Large intestine (tissue), 3 donors: ENCODE results near the gene STX16. TPM values are rescaled to one million over a fixed set of nuclear protein-coding genes. Genes with fewer than 3 reads are reported as not detected.

ENCODE experiments used
- DNase-seq, 2 donors: peaks; one replicate each; pipeline versions ENCODE4 v3.0.0 to v3.0.0-alpha.2; 2013
- H3K27ac ChIP-seq: one replicate; pipeline ENCODE4 v1.5.1; 2013; ENCODE audit warnings: low read length
- H3K27me3 ChIP-seq: 2 replicates; pipeline ENCODE4 v1.6.1; 2013; ENCODE audit warnings: low read length; ENCODE audit not compliant: control insufficient read depth, insufficient read depth
- H3K36me3 ChIP-seq: 2 replicates; pipeline ENCODE4 v1.6.1; 2013; ENCODE audit warnings: low read length; ENCODE audit not compliant: control insufficient read depth, insufficient read depth
- H3K4me1 ChIP-seq: one replicate; pipeline ENCODE4 v1.6.1; 2013; ENCODE audit warnings: low read length; ENCODE audit not compliant: control insufficient read depth, insufficient read depth
- H3K4me3 ChIP-seq: one replicate; pipeline ENCODE4 v1.5.1; 2013; ENCODE audit warnings: low read length
- H3K9me3 ChIP-seq: one replicate; pipeline ENCODE4 v1.6.1; 2013; ENCODE audit warnings: mild to moderate bottlenecking, low read depth, low read length, moderate library complexity; ENCODE audit not compliant: control insufficient read depth
- WGBS: methylation state at CpG from one replicate; pipeline ENCODE4 v1.1.5; 2013; ENCODE audit warnings: low lambda C conversion rate; ENCODE audit not compliant: insufficient coverage; 5-methylcytosine and 5-hydroxymethylcytosine counted together
- polyA plus RNA-seq: library from polyadenylated mRNA; unstranded; fragments of 120-200 nt; gene quantifications from one replicate; pipeline ENCODE4 v1.2.1, GENCODE V29; 2013

The STX16 gene
- polyA plus RNA-seq, 1 donor = 80.6 TPM

DNA sequence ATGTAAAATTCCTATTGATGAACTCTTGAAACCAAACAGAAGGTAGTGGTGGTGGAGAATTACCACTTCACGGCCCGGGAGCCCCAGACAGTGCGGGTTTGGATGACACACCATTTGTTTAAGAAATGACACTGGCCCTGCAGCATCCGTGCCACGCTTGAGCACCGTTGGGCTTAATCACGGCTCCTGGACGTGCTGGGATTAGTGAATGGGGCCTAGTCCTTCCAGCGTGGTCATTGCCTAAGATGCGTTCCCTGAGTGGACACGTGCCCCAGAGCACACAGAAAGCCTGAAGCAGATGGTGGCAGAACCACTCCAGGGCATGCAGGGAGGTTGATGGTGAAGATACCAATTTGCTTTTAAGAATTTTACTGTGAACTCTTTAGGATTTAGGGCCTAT is 14.5 kb downstream of the STX16 start:
- no peak for DNase-seq
- H3K27me3 ChIP-seq = no peaks in the 10 kb centered on the region
- H3K4me3 ChIP-seq = no peak overlapping the region
- no peaks in the 10 kb centered on the region for H3K9me3 ChIP-seq
- no peaks in the 10 kb centered on the region for H3K4me1 ChIP-seq
- H3K27ac ChIP-seq = no peak overlapping the region
- no CpG with 5 or more reads among the region's 11 CpGs for WGBS
- peaks cover 45% of the 10 kb centered on the region for H3K36me3 ChIP-seq

DNA sequence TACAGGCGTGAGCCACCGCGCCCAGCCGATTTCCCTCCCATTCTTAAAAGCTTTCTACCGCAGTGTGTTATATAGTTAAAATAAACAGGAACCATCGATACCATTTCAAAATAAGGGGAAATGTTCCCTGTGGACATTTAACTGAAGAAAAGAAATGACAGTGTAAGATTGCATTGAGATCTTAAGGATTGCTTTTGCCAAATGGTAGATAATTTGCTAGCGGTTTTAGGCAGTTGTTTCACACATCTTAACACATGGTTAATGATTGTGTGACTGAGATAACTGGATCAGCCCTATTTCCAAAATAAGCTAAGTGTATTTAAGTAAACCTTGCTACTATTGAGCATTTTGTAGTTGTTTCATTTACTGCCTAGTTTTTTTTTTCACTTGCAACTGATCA is 15.6 kb downstream of the STX16 start:
- WGBS = 89% methylated on average over 6 of the region's 7 CpGs
- H3K27me3 ChIP-seq = no peaks in the 10 kb centered on the region

DNA sequence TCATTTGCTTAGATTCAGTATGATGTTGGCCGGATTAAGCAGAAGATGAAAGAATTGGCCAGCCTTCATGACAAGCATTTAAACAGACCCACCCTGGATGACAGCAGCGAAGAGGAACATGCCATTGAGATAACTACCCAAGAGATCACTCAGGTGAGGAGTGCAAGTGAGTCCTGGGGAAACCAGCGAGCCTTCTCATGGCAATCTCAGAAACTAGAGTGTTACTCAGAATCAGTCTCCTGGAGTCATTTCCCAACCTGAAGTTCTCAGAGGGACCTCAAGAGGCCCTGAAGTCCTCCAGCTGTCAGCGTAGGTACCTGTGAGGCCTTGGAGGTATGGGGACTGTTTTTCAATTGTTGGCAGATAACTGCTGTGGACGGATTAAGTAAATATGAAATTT is 16.9 kb downstream of the STX16 start:
- Histone ChIP-seq H3K27me3 (no peaks in the 10 kb centered on the region), H3K9me3 (no peaks in the 10 kb centered on the region), H3K4me1 (no peaks in the 10 kb centered on the region), H3K4me3 (no peak overlapping the region), H3K36me3 (peaks cover 45% of the 10 kb centered on the region), H3K27ac (no peak overlapping the region)
- DNase-seq = no peak
- no CpG with 5 or more reads among the region's 5 CpGs for WGBS

More for the DNA sequence above, 15.6 kb downstream of the STX16 start:
- Histone ChIP-seq H3K4me3 (no peak overlapping the region), H3K4me1 (no peaks in the 10 kb centered on the region), H3K27ac (no peak overlapping the region), H3K9me3 (no peaks in the 10 kb centered on the region), H3K36me3 (peaks cover 40% of the 10 kb centered on the region)
- DNase-seq = no peak

DNA sequence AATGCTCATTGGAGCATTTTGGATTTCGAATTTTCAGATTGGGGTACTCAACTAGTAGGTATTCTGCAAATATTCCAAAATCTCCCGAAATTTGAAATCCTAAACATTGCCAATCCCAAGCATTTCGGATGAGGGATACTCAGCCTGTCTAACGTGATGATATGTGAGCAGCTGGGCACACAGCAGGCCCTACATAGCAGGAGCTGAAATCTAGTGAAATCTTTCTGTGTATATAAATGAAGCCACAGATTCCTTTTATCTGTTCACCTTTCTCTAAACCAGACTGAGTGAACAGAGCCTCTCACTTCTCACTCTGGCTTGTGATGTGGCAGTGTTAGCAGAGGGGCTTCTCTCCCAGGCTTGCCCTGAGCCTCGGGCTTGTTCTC is 17.8 kb downstream of the STX16 start:
- no CpG with 5 or more reads among the region's 5 CpGs for WGBS
- Histone ChIP-seq H3K27ac (no peak overlapping the region), H3K36me3 (peaks cover 54% of the 10 kb centered on the region)

DNA sequence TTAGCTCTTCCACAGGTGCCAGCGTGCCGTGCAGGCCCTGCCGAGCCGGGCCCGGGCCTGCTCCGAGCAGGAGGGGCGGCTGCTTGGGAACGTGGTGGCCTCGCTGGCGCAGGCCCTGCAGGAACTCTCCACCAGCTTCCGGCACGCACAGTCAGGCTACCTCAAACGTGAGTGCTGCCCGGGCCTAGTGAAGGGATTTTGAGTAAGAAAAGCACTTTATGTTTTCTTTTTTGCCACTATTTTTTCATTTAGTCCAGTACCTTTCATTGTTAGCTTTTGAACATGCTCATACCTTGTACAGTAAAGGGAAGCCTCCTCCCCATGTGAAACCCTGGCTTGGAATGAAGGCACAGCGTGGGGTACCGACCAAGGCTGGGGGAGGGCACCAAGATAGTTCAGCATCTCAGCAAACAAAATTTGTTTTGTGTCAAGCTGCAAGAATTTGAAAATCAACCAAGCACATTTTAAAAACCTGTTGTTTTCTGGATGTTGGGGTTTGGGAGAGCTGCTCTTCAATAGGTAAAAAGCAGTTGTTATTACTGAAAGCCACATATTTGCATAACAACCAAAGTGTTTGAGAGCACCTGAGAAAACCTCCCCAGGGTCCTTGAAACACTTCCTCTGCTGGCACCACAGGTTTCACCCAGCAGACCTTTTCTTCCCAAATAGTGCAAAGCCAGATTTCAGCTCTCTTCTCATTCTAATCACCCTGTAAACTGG is 18.4 kb downstream of the STX16 start:
- no peaks in the 10 kb centered on the region for H3K27me3 ChIP-seq
- no peak overlapping the region for H3K27ac ChIP-seq
- no peak overlapping the region for H3K4me3 ChIP-seq
- no peaks in the 10 kb centered on the region for H3K4me1 ChIP-seq
- no peak for DNase-seq
- peaks cover 57% of the 10 kb centered on the region for H3K36me3 ChIP-seq
- no peaks in the 10 kb centered on the region for H3K9me3 ChIP-seq
- no CpG with 5 or more reads among the region's 16 CpGs for WGBS

More for the DNA sequence above, 17.8 kb downstream of the STX16 start:
- H3K27me3 ChIP-seq = no peaks in the 10 kb centered on the region
- no peaks in the 10 kb centered on the region for H3K4me1 ChIP-seq
- H3K9me3 ChIP-seq = no peaks in the 10 kb centered on the region
- no peak for DNase-seq
- no peak overlapping the region for H3K4me3 ChIP-seq

DNA sequence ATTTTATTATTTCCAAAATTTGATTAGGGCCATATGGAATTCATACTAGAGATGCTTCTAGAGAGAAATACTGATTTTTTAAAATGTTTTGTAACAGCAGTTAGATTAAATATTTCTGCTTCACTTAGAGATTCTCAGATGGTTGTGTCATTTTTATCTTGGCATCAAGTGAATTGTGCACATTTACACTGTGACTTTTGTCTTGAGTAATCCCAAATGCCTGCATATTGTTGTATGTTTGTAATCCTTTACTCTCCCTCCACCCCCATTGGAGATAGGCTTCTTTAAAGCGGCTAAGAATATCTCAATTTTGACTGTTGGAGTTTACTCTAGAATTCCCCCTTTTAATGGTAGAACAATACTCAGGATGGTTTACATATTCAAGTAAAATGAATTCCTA is 19.0 kb downstream of the STX16 start:
- Histone ChIP-seq H3K36me3 (peaks cover 59% of the 10 kb centered on the region), H3K27ac (no peak overlapping the region), H3K4me3 (no peak overlapping the region), H3K27me3 (no peaks in the 10 kb centered on the region), H3K4me1 (no peaks in the 10 kb centered on the region), H3K9me3 (no peaks in the 10 kb centered on the region)
- no peak for DNase-seq
- no CpG with 5 or more reads among the region's 1 CpG for WGBS

DNA sequence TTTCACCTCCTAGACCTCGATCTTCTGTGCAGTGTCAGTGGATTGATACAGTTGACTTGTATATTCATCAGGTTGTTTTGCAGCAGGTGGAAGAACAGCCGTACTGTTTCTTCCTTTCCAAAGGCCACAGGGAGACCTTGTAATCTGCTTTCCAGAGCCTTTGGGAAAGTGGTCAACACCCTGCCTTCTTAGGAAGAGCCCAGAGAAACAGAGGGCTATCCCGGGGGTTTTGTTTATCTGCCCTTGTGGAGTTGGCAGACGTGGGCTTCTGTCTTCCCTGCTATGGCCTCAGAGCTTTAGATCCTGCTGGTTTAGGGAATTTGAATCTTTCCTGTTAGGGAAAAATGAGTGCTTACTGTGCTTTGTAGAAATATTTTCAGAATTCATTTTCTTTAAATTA is 19.6 kb downstream of the STX16 start:
- no peak for DNase-seq
- no peak overlapping the region for H3K27ac ChIP-seq
- H3K4me1 ChIP-seq = no peaks in the 10 kb centered on the region
- H3K9me3 ChIP-seq = no peaks in the 10 kb centered on the region
- H3K36me3 ChIP-seq = peaks cover 64% of the 10 kb centered on the region
- no peak overlapping the region for H3K4me3 ChIP-seq
- no peaks in the 10 kb centered on the region for H3K27me3 ChIP-seq
- 100% methylated on average over 1 of the region's 4 CpGs for WGBS

DNA sequence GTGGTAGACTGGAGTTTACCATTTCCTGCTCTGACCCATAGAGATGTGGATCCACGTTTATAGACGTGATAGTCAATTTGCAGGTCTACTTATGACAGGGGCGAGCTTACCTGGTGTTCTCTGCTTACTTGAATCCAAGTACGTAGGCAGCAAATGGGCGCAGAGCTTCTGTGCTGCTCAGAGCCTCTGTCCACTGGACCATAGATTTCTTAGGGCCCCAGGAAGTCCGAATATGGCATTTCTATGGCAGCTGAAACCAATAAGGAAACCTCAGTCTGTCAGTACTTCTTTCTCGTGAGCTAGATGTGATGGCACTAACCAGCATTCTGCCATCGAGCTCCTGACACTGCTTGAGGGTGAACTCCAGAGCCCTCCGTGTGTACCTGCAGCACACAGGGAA is 22.0 kb downstream of the STX16 start:
- Histone ChIP-seq H3K9me3 (no peaks in the 10 kb centered on the region), H3K36me3 (peaks cover 74% of the 10 kb centered on the region)
- no CpG with 5 or more reads among the region's 9 CpGs for WGBS

GRCh38 chr20:58675146-58675584 is 24.1 kb downstream of the STX16 start:
- Histone ChIP-seq H3K27me3 (no peaks in the 10 kb centered on the region), H3K4me3 (no peak overlapping the region), H3K27ac (no peak overlapping the region), H3K9me3 (no peaks in the 10 kb centered on the region), H3K4me1 (no peaks in the 10 kb centered on the region), H3K36me3 (peaks cover 68% of the 10 kb centered on the region)
- WGBS = no CpG with 5 or more reads among the region's 18 CpGs
- DNase-seq = no peak

More for the DNA sequence above, 22.0 kb downstream of the STX16 start:
- Histone ChIP-seq H3K4me1 (no peaks in the 10 kb centered on the region), H3K27ac (no peak overlapping the region), H3K27me3 (no peaks in the 10 kb centered on the region), H3K4me3 (no peak overlapping the region)
- DNase-seq = no peak

GRCh38 chr20:58675641-58676040 is 24.6 kb downstream of the STX16 start:
- H3K27me3 ChIP-seq = no peaks in the 10 kb centered on the region
- no CpG with 5 or more reads among the region's 17 CpGs for WGBS
- no peak for DNase-seq
- H3K9me3 ChIP-seq = no peaks in the 10 kb centered on the region
- peaks cover 68% of the 10 kb centered on the region for H3K36me3 ChIP-seq
- no peaks in the 10 kb centered on the region for H3K4me1 ChIP-seq
- no peak overlapping the region for H3K27ac ChIP-seq
- H3K4me3 ChIP-seq = no peak overlapping the region

GRCh38 chr20:58676161-58676560 is 25.1 kb downstream of the STX16 start:
- WGBS = no CpG with 5 or more reads among the region's 19 CpGs
- Histone ChIP-seq H3K4me1 (no peaks in the 10 kb centered on the region), H3K4me3 (no peak overlapping the region), H3K36me3 (peaks cover 66% of the 10 kb centered on the region), H3K27ac (no peak overlapping the region), H3K27me3 (no peaks in the 10 kb centered on the region), H3K9me3 (no peaks in the 10 kb centered on the region)
- no peak for DNase-seq
